MM.1S (cell line): Measurements from ENCODE around the gene MEDAG.

Experiments
- DNase-seq: peaks from one replicate; pipeline ENCODE4 v3.0.0-alpha.2; 2015
- H2AFZ ChIP-seq: fragments of 300-600 bp; sonication (generic); 2 replicates; pipeline ENCODE4 v1.6.0; 2016; ENCODE audit warnings: antibody characterized with exemption, low read length
- H3F3A ChIP-seq: fragments of 300-600 bp; sonication (generic); 2 replicates; pipeline ENCODE4 v1.6.1; 2016; ENCODE audit warnings: mild to moderate bottlenecking, antibody characterized with exemption, low read length, moderate library complexity, mixed read lengths; ENCODE audit not compliant: insufficient read depth
- H3K27ac ChIP-seq: fragments of 300-600 bp; sonication (generic); 2 replicates; pipeline ENCODE4 v1.5.1; 2016; ENCODE audit warnings: mild to moderate bottlenecking, low read length
- H3K27me3 ChIP-seq: fragments of 300-600 bp; sonication (generic); replicated peaks from 2 replicates; pipeline ENCODE4 v1.6.0; 2016; ENCODE audit warnings: low read length; ENCODE audit not compliant: insufficient read depth
- H3K36me3 ChIP-seq: fragments of 300-600 bp; sonication (generic); replicated peaks from 2 replicates; pipeline ENCODE4 v1.6.1; 2016; ENCODE audit warnings: mild to moderate bottlenecking, low read length, mixed read lengths; ENCODE audit not compliant: insufficient read depth
- H3K4me1 ChIP-seq: fragments of 300-600 bp; sonication (generic); 2 replicates; pipeline ENCODE4 v1.6.1; 2016; ENCODE audit warnings: low read length, mixed read lengths
- H3K4me2 ChIP-seq: fragments of 300-600 bp; sonication (generic); 2 replicates; pipeline ENCODE4 v1.6.0; 2016; ENCODE audit warnings: low read depth, low read length
- H3K4me3 ChIP-seq: fragments of 300-600 bp; sonication (generic); 2 replicates; pipeline ENCODE4 v1.5.1; 2016; ENCODE audit warnings: low read length, mixed read lengths
- H3K79me2 ChIP-seq: fragments of 300-600 bp; sonication (generic); 2 replicates; pipeline ENCODE4 v1.6.1; 2016; ENCODE audit warnings: mixed run types, low read length, mixed read lengths
- H3K9ac ChIP-seq: fragments of 300-600 bp; sonication (generic); 2 replicates; pipeline ENCODE4 v1.6.1; 2016; ENCODE audit warnings: low read length, mixed read lengths
- H3K9me2 ChIP-seq: fragments of 300-600 bp; sonication (generic); replicated peaks from 2 replicates; pipeline ENCODE4 v1.6.1; 2016; ENCODE audit warnings: mild to moderate bottlenecking, low read length, mixed read lengths; ENCODE audit not compliant: insufficient read depth
- H3K9me3 ChIP-seq: fragments of 300-600 bp; sonication (generic); replicated peaks from 2 replicates; pipeline ENCODE4 v1.6.1; 2016; ENCODE audit warnings: mild to moderate bottlenecking, low read length, mixed read lengths; ENCODE audit not compliant: insufficient read depth
- H4K20me1 ChIP-seq: fragments of 300-600 bp; sonication (generic); 2 replicates; pipeline ENCODE4 v1.6.1; 2016; ENCODE audit warnings: mild to moderate bottlenecking, low read length, moderate library complexity, mixed read lengths; ENCODE audit not compliant: insufficient read depth
- CTCF ChIP-seq: fragments of 300-600 bp; sonication (generic); IDR thresholded peaks from 2 replicates; pipeline ENCODE4 v1.5.1; 2016; ENCODE audit warnings: antibody characterized with exemption, low read length, mixed read lengths
- EZH2 ChIP-seq: fragments of 300-600 bp; sonication (generic); optimal IDR thresholded peaks from 2 replicates; pipeline ENCODE3; 2017; ENCODE audit warnings: low read depth, mild to moderate bottlenecking, antibody characterized with exemption, low read length, mixed read lengths
- EZH2phosphoT487 ChIP-seq: fragments of 300-600 bp; sonication (generic); IDR thresholded peaks from 2 replicates; pipeline ENCODE4 v1.6.1; 2018; ENCODE audit warnings: antibody characterized with exemption, low read length

MEDAG gene

GRCh38 chr13:30915691-30916541 is 9.8 kb downstream of the MEDAG start:
- Histone ChIP-seq H3K9me2 (no peaks in the 10 kb centered on the region), H3K36me3 (no peaks in the 10 kb centered on the region), H3K4me1 (no peaks in the 10 kb centered on the region), H4K20me1 (no peaks in the 10 kb centered on the region), H3F3A (no peaks in the 10 kb centered on the region), H3K4me3 (no peak overlapping the region), H3K79me2 (no peaks in the 10 kb centered on the region), H3K9me3 (no peaks in the 10 kb centered on the region), H3K27me3 (no peaks in the 10 kb centered on the region), H2AFZ (no peak overlapping the region), H3K4me2 (no peak overlapping the region), H3K27ac (no peak overlapping the region), H3K9ac (no peak overlapping the region)
- no peak for DNase-seq
- TF ChIP-seq CTCF (no peak), EZH2 (no peak), EZH2phosphoT487 (no peak)

- no peak overlapping the region for H3K4me3 ChIP-seq
- H3K4me2 ChIP-seq, result no peak overlapping the region
- no peaks in the 10 kb centered on the region for H3F3A ChIP-seq
- no peak for DNase-seq
- no peaks in the 10 kb centered on the region for H3K79me2 ChIP-seq
- TF ChIP-seq EZH2phosphoT487, result no peak
- no peak for TF ChIP-seq CTCF
- TF ChIP-seq EZH2, result no peak
- H3K36me3 ChIP-seq, result no peaks in the 10 kb centered on the region
- no peaks in the 10 kb centered on the region for H3K27me3 ChIP-seq
- H3K9ac ChIP-seq, result no peak overlapping the region
- H2AFZ ChIP-seq, result no peak overlapping the region
- H3K4me1 ChIP-seq, result no peaks in the 10 kb centered on the region
- no peaks in the 10 kb centered on the region for H3K9me3 ChIP-seq
- H3K9me2 ChIP-seq, result no peaks in the 10 kb centered on the region
- no peaks in the 10 kb centered on the region for H4K20me1 ChIP-seq
- H3K27ac ChIP-seq, result no peak overlapping the region
Measured at GRCh38 chr13:30916991-30917390, 10.9 kb downstream of the MEDAG start.

DNA sequence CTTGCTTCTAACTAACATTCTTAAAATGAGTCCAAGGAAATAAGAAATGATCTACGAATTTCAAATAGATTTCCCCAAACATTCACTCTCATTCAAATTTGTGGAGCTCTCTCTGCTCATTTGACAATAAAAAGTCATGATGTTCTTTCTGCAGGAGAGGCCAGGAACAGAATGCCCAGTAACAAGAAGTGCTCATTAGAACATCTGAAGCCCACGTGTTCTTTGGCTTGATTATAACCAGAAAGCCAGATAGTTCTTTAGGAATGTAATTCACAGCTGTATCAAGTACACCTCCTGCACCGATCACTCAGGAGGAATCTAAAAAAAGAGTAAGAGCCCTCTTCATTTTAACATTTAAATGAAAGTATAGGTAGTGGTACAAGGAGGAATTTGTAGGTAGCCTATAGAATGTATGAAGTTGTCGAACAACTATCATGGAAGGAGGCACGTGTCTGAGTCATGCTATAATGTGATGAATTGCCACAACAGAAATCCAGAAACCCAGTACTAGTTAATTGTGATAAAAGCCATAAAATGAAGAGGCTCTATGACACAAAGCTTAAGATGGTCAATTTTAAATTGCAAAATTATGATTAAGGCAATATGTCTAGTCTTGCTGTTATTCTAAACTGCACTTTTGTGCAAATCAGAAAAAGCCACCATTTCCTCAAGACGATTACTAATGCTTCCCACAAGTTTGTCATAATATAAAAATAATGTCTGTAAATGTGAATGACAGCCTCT is 12.8 kb downstream of the MEDAG start:
- no peak overlapping the region for H3K27ac ChIP-seq
- H3K27me3 ChIP-seq, result no peaks in the 10 kb centered on the region
- no peak overlapping the region for H3K9ac ChIP-seq

More for the DNA sequence above, 12.8 kb downstream of the MEDAG start:
- Histone ChIP-seq H3F3A (no peaks in the 10 kb centered on the region), H4K20me1 (no peaks in the 10 kb centered on the region), H3K4me1 (no peaks in the 10 kb centered on the region), H3K4me3 (no peak overlapping the region), H2AFZ (no peak overlapping the region), H3K9me3 (no peaks in the 10 kb centered on the region), H3K79me2 (no peaks in the 10 kb centered on the region), H3K36me3 (no peaks in the 10 kb centered on the region), H3K9me2 (no peaks in the 10 kb centered on the region), H3K4me2 (no peak overlapping the region)
- TF ChIP-seq EZH2phosphoT487, result no peak
- no peak for TF ChIP-seq CTCF
- TF ChIP-seq EZH2, result no peak
- DNase-seq, result no peak
